HEK293 (cell line): ENCODE data around the gene NUAK1.

Source experiments
- CTCF ChIA-PET: fragments of 350-600 bp; formaldehyde crosslinking; extraction: SDS; loops from one replicate; lab custom pipeline; 2021; ENCODE audit warnings: antibody characterized with exemption; lab: Yijun Ruan, JAX
- POLR2A ChIA-PET: fragments of 300-600 bp; formaldehyde crosslinking; extraction: SDS; loops from one replicate; lab custom pipeline; 2020; ENCODE audit warnings: antibody characterized with exemption, inconsistent platforms; lab: Yijun Ruan, JAX
- H3K27ac ChIP-seq: fragments of 200-500 bp; sonication (Bioruptor generic); 2 replicates; pipeline ENCODE4 v1.5.1; 2014; ENCODE audit warnings: low read depth, low read length, control low read depth, inconsistent platforms; ENCODE audit errors: extremely low read depth
- H3K36me3 ChIP-seq, 2 experiments: fragments of 200-500 bp in 1 of 2; sonication (Bioruptor generic) in 1 of 2; 1 replicate in 1 of 2; 2 replicates in 1 of 2; pipeline ENCODE4 v1.5.1; 2014 to 2017; ENCODE audit warnings: inconsistent platforms in 2 of 2, low read length in 2 of 2; ENCODE audit not compliant: control insufficient read depth in 2 of 2, insufficient read depth in 1 of 2
- H3K4me1 ChIP-seq: fragments of 200-500 bp; sonication (Bioruptor generic); 2 replicates; pipeline ENCODE4 v1.5.1; 2014; ENCODE audit warnings: mild to moderate bottlenecking, low read length, inconsistent platforms; ENCODE audit not compliant: control insufficient read depth, insufficient read depth
- H3K4me3 ChIP-seq: 2 replicates; pipeline ENCODE4 v1.5.1; 2011; ENCODE audit warnings: low read depth, mild to moderate bottlenecking, control low read depth, low read length, moderate library complexity
- H3K9me3 ChIP-seq: fragments of 200-500 bp; sonication (Bioruptor generic); 2 replicates; pipeline ENCODE4 v1.5.1; 2014; ENCODE audit warnings: low read depth, low read length, inconsistent platforms; ENCODE audit not compliant: control insufficient read depth, insufficient read depth
- HOXD13 ChIP-seq: sonication (generic); formaldehyde crosslinking; IDR thresholded peaks from 2 replicates; pipeline ENCODE4 v1.8.0; 2022; ENCODE audit warnings: missing genetic modification reagents, borderline replicate concordance
- TCF7L2 ChIP-seq: IDR thresholded peaks from 2 replicates; pipeline ENCODE4 v1.6.1; 2011; ENCODE audit warnings: low read depth, mild to moderate bottlenecking, inconsistent platforms, low read length, moderate library complexity, borderline replicate concordance
- ZBTB48 ChIP-seq: fragments of 450-650 bp; formaldehyde crosslinking; IDR thresholded peaks from 2 replicates; pipeline ENCODE4 v1.5.1; 2016; ENCODE audit warnings: missing biosample characterization, missing genetic modification characterization
- ZNF133 ChIP-seq: fragments of 450-650 bp; formaldehyde crosslinking; IDR thresholded peaks from 2 replicates; pipeline ENCODE4 v1.5.1; 2016; ENCODE audit warnings: missing biosample characterization, missing genetic modification characterization
- ZNF221 ChIP-seq: fragments of 450-650 bp; formaldehyde crosslinking; IDR thresholded peaks from 2 replicates; pipeline ENCODE4 v1.5.1; 2017; ENCODE audit warnings: missing biosample characterization, missing genetic modification characterization, borderline replicate concordance
- ZNF248 ChIP-seq: fragments of 450-650 bp; formaldehyde crosslinking; IDR thresholded peaks from 2 replicates; pipeline ENCODE4 v1.5.1; 2017; ENCODE audit warnings: missing biosample characterization, missing genetic modification characterization
- ZNF302 ChIP-seq: fragments of 450-650 bp; formaldehyde crosslinking; IDR thresholded peaks from 2 replicates; pipeline ENCODE4 v1.5.1; 2016; ENCODE audit warnings: missing biosample characterization, missing genetic modification characterization, low read depth
- ZNF324 ChIP-seq: fragments of 450-650 bp; formaldehyde crosslinking; IDR thresholded peaks from 2 replicates; pipeline ENCODE4 v1.5.1; 2016; ENCODE audit warnings: missing biosample characterization, missing genetic modification characterization
- ZNF354C ChIP-seq: fragments of 450-650 bp; formaldehyde crosslinking; IDR thresholded peaks from 2 replicates; pipeline ENCODE4 v1.5.1; 2016; ENCODE audit warnings: missing biosample characterization, missing genetic modification characterization, low read depth, borderline replicate concordance
- ZNF530 ChIP-seq: fragments of 450-650 bp; formaldehyde crosslinking; IDR thresholded peaks from 2 replicates; pipeline ENCODE4 v1.5.1; 2016; ENCODE audit warnings: low read depth, missing biosample characterization, missing genetic modification characterization
- ZNF623 ChIP-seq: fragments of 450-650 bp; formaldehyde crosslinking; IDR thresholded peaks from 2 replicates; pipeline ENCODE4 v1.5.1; 2016; ENCODE audit warnings: missing biosample characterization, missing genetic modification characterization
- ZNF658 ChIP-seq: fragments of 450-650 bp; formaldehyde crosslinking; IDR thresholded peaks from 2 replicates; pipeline ENCODE4; 2016; ENCODE audit warnings: missing biosample characterization, missing genetic modification characterization
- ZNF768 ChIP-seq: fragments of 450-650 bp; formaldehyde crosslinking; IDR thresholded peaks from 2 replicates; pipeline ENCODE4 v1.5.1; 2018; ENCODE audit warnings: missing biosample characterization, mild to moderate bottlenecking, missing genetic modification characterization
- ZNF785 ChIP-seq: fragments of 450-650 bp; formaldehyde crosslinking; IDR thresholded peaks from 2 replicates; pipeline ENCODE4 v1.5.1; 2016; ENCODE audit warnings: missing biosample characterization, missing genetic modification characterization
- ZSCAN16 ChIP-seq: fragments of 450-650 bp; formaldehyde crosslinking; IDR thresholded peaks from 2 replicates; pipeline ENCODE4 v1.5.1; 2016; ENCODE audit warnings: missing biosample characterization, missing genetic modification characterization
- ZSCAN5A ChIP-seq: fragments of 450-650 bp; formaldehyde crosslinking; IDR thresholded peaks from 2 replicates; pipeline ENCODE4 v1.5.1; 2016; ENCODE audit warnings: missing biosample characterization, missing genetic modification characterization

NUAK1 gene

GRCh38 chr12:106188256-106188655, 49.5 kb upstream of the NUAK1 start:
- TF ChIP-seq ZNF658 (tag by site-specific recombination), result no peak
- no peak for TF ChIP-seq ZNF354C
- Histone ChIP-seq H3K36me3 (no peaks in the 10 kb centered on the region), H3K27ac (no peak overlapping the region), H3K4me3 (no peak overlapping the region), H3K4me1 (no peaks in the 10 kb centered on the region), H3K9me3 (no peaks in the 10 kb centered on the region)
- CTCF ChIA-PET, result interaction anchor here (0.6 to 0.9 kb wide), 2 partner anchors 37 to 39 kb away, joined by 3 read pairs; no protein-coding TSS in a partner anchor
- POLR2A ChIA-PET, result interaction anchor here (1.5 kb wide), 1 partner anchor 9 kb away, joined by 4 read pairs; no protein-coding TSS in a partner anchor

- CTCF ChIA-PET, result interaction anchor here (0.6 to 1.3 kb wide), 4 partner anchors 36 to 619 kb away, joined by 3 read pairs; no protein-coding TSS in a partner anchor
- no peak overlapping the region for H3K27ac ChIP-seq
- TF ChIP-seq ZNF768 (peak; percentile 41; the same call in 1 of the 2 replicates), ZNF530 (tag by site-specific recombination) (no peak)
- TF ChIP-seq, all 188 proteins: peak for 1
- Histone ChIP-seq H3K4me3 (no peak overlapping the region), H3K36me3 (no peaks in the 10 kb centered on the region), H3K4me1 (no peaks in the 10 kb centered on the region), H3K9me3 (no peaks in the 10 kb centered on the region)
- POLR2A ChIA-PET, result interaction anchor here (1.5 kb wide), 1 partner anchor 9 kb away, joined by 4 read pairs; no protein-coding TSS in a partner anchor
These were observed 49.1 kb upstream of the NUAK1 start for GRCh38 chr12:106187842-106188241.

- ChIA-PET POLR2A (interaction anchor here (1.5 kb wide), 1 partner anchor 10 kb away, joined by 4 read pairs; no protein-coding TSS in a partner anchor), CTCF (interaction anchor here (0.6 to 1.3 kb wide), 4 partner anchors 8 to 618 kb away, joined by 3 read pairs; no protein-coding TSS in a partner anchor)
- TF ChIP-seq TCF7L2, result no peak
- no peak for TF ChIP-seq ZBTB48 (tag by site-specific recombination)
- no peak for TF ChIP-seq ZNF785
- no peak for TF ChIP-seq HOXD13 (CRISPR knock-in tag)
- no peaks in the 10 kb centered on the region for H3K9me3 ChIP-seq
- no peaks in the 10 kb centered on the region for H3K4me1 ChIP-seq
- H3K36me3 ChIP-seq, result no peaks in the 10 kb centered on the region
- no peak overlapping the region for H3K4me3 ChIP-seq
- H3K27ac ChIP-seq, result no peak overlapping the region
These were observed 48.5 kb upstream of the NUAK1 start for GRCh38 chr12:106187155-106187789.

- H3K4me3 ChIP-seq, result no peak overlapping the region
- H3K36me3 ChIP-seq, result no peaks in the 10 kb centered on the region
- no peak overlapping the region for H3K27ac ChIP-seq
- POLR2A ChIA-PET, result no interaction called here
- H3K4me1 ChIP-seq, result peaks cover 1% of the 10 kb centered on the region
- no peak for TF ChIP-seq ZSCAN16 (tag by site-specific recombination)
- no peak for TF ChIP-seq ZNF221 (tag by site-specific recombination)
- no peak for TF ChIP-seq ZNF658 (tag by site-specific recombination)
- no peak for TF ChIP-seq ZSCAN5A (tag by site-specific recombination)
- no peak for TF ChIP-seq ZNF248
- TF ChIP-seq ZNF324 (tag by site-specific recombination), result no peak
- no peak for TF ChIP-seq ZNF133 (tag by site-specific recombination)
- TF ChIP-seq ZNF623, result no peak
- no peak for TF ChIP-seq ZNF302
- TF ChIP-seq, all 188 proteins: peak for 0
- H3K9me3 ChIP-seq, result no peaks in the 10 kb centered on the region
- CTCF ChIA-PET, result interaction anchor here (0.6 kb wide), 1 partner anchor 99 kb away, joined by 3 read pairs; no protein-coding TSS in a partner anchor
These were observed 45.0 kb upstream of the NUAK1 start for GRCh38 chr12:106183735-106184134.
